Activated T-helper 1 cell treated with Interleukin-2 at 50 U/mL for 16 hours (primary cell): ENCODE results near the gene CDH9.
"Not testable (repeated sequence)": the region's sequence is repeated elsewhere in the genome, so short reads cannot be mapped to it uniquely, and the experiment has no call there.

ENCODE experiments used
- DNase-seq: peaks from one replicate; pipeline ENCODE4 v3.0.0-alpha.2; 2020; ENCODE audit warnings: low read depth

Gene CDH9

GRCh38 chr5:26945901-26946300 is 92.5 kb downstream of the CDH9 start:
- DNase-seq = no peak

DNA sequence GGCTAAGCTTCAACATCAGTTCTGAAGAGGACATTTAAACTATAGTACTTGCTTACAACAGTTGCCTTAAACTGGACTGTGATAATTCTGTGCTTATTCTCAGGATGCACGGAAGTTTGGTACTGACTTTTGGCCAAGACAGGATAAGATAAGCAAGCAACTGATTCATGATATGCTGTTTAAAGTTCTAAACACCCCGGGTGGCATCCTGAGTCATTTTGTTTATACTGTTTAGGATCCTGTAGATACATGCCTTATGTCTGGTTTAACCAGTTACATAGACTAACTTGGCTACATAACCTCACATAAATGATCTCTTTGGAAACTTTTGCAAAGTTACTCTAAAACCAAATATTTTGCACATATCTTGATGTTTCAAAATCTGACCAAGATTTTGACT is 95.9 kb downstream of the CDH9 start:
- no peak for DNase-seq

DNA sequence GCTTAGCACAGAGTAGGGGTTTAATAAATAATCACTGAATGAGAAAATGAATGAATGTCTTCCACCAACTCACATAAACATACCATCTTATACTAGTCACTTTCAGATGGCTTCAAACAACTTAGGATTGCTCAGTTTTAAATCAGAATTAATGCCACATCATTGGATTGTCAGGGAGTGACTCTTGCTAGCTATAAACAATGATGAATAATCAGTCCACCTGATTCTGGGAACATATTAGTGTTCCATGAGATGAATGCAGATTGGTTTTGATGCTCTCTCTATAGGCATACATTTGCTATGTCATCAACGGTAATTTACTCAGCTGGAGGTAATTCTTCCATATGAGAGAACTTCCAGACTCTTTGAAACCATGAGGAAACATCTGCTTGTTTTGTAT is 97.4 kb downstream of the CDH9 start:
- no peak for DNase-seq

DNA sequence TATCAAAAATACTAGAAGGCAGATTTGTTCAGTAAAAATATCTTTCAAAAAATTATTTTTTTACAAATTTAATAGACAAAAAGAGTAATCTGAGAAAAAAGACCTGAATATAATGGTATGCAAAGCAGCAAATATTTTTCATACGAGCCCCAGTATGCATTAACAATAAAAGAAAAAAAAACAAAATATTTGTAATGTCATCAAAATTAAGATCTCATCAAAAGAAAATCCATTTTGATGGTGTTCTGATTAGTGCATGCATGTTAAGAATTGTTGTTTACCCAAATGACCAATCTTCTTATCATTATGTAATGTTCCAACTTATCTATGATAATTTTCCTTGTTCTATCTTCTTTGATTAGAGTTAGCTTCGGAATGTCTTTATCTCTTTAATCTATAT is 106.1 kb downstream of the CDH9 start:
- no peak for DNase-seq

GRCh38 chr5:26921439-26921838 is 116.9 kb downstream of the CDH9 start:
- DNase-seq = no peak

GRCh38 chr5:26903469-26903868 is 134.9 kb downstream of the CDH9 start:
- no peak for DNase-seq

DNA sequence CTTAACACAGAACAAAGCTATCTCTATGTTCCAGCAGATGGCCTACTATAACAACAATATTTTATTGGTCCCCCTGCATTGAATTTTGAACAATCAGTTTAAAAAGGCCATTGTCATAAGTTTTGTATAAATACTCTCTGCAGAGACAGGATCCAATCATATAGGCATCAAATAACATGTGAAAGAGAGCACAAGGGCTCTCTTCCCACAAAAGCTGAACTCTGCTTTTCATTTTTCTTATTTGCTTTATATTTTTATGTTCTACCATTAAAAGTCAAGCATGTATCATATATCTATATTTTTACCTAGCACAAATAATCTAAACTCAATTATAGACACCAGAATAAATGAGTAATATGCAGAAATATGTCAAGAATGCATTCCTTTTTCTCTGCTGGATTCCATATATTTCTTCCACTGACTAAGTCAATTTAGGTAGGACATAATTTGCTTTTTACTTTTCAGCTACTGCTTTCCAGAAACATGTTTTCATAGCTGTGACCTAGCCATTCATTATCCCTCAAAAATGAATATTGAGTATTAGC is 143.6 kb downstream of the CDH9 start:
- no peak for DNase-seq

DNA sequence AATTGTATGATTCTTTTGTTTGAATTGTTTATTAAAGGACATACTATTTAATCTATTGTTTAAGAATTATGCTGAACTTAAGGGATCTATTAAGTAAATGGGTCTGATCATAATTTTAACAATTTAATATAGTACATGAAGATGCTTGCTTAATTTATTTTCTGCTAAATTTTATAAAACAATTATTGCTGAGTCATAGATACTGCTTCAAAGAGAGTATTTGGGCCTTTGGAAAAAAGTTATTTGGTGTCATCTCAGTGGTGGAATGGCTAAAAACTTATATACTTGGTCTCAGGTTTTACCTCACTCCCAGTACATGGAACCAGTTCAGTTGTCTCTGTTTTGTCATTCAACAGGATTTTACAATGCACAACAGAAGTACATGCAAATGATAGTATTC is 145.3 kb downstream of the CDH9 start:
- no peak for DNase-seq

- no peak for DNase-seq
Observed at GRCh38 chr5:26889815-26890214, 148.6 kb downstream of the CDH9 start.

GRCh38 chr5:26884481-26884880 is 153.9 kb downstream of the CDH9 start:
- no peak for DNase-seq

DNA sequence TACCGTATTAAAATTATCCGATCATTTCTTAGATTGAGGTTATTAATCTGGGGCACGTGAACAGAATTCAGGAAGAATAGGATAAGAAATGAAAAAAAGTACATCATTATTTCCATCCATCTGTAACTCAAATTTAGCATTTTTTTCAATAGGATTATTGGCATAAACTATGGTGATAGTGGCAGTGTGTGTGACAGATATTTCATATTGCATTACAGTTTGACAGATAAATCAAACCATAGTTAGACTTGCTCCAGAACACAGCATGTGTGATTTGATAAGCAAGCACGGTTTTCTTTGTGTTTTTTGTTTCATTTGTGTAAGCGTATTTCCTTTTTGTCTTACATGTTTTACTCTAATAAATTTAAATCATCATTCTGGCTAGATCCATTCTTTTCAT is 155.0 kb downstream of the CDH9 start:
- no peak for DNase-seq

DNA sequence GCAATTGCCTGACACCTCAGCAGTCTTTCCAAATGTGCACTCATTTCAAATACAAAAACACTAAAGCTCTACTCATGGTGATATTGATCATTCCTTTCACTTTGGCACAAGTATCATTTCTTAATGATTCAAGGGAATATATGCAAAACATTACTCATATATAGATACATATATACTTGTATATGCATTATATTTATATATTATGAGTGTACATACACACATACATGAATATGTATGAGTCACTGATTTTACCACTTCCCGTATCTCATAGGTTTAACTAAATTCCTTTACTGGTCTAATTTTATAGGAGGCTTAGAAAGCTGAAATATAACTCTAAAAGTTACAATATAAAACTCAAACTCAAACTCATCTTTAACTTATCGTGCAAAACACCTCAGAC is 156.5 kb downstream of the CDH9 start:
- DNase-seq = no peak

DNA sequence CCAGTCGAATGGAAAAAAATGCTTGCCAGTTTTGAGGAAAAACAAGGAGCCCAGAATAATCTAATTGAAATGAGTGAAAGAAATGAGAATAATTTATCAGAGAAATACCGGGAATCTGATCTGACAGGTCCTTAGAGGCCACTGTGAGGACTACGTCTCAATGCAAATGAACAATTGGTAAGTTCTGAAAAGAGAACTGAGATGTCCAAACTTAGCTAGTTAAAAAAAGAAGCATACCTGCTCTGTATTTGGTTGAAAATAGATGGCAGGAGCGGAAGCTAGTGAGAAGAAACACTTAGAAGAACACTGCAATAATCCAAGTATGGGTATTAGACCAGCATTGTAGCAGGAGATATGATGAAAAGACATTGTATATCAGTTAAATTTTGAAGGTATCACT is 161.2 kb downstream of the CDH9 start:
- DNase-seq = no peak

- DNase-seq = no peak
Observed at GRCh38 chr5:26872337-26872736, 166.0 kb downstream of the CDH9 start.

DNA sequence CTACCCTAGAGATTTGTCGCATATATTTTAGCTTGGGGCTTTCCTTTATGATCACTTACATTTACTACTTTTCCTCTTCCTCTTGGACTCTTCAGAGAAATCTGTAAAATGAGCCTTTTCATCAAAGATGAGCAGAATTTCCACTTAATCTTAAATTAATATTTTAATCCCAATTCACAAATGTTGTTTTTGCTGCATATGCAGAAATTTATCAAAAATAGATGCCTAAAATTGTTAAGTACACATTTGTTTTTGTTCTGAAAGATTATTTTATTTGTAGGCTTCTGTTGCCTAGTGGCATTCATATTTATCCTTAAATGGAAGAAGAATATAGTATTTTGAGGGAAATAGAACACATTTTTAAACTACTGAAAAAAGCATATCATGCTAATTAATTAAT is 168.6 kb downstream of the CDH9 start:
- DNase-seq = no peak

GRCh38 chr5:26868504-26868903 is 169.9 kb downstream of the CDH9 start:
- DNase-seq = no peak

DNA sequence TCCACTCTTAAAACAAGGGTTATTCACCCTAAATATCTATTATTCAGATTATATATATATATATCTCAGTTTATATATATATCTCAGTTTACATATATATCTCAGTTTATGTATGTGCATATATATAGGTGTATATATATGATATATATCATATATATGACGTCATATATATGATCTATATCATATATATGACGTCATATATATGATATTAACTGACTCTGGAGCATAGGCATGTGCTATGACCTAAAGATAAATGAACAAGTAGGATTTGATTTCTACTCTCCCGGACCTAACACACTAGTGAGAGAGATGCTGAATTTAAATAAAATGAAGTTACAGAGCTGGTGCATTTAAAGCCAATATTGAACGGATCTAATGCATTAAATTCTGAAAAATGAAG is 174.3 kb downstream of the CDH9 start:
- DNase-seq = no peak

DNA sequence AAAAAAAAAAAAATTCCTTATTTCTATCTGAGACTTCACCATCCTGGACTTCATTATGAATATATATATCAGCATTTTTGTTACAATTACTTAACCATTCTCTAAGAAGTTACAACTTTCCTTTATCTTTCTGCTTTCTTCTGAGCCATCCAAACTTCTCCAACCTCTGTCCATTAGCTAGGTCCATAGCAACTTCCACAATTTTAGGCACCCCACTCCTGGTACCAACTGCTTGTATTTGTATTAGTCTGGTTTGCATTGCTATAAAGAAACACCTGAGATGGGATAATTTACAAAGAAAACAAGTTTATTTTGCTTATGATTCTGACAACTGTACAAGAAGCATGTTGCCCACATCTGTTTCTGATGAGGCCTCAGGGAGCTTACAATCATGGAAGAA is 182.1 kb downstream of the CDH9 start:
- DNase-seq = no peak

GRCh38 chr5:26852450-26852849 is 185.9 kb downstream of the CDH9 start:
- DNase-seq = not testable (repeated sequence)

DNA sequence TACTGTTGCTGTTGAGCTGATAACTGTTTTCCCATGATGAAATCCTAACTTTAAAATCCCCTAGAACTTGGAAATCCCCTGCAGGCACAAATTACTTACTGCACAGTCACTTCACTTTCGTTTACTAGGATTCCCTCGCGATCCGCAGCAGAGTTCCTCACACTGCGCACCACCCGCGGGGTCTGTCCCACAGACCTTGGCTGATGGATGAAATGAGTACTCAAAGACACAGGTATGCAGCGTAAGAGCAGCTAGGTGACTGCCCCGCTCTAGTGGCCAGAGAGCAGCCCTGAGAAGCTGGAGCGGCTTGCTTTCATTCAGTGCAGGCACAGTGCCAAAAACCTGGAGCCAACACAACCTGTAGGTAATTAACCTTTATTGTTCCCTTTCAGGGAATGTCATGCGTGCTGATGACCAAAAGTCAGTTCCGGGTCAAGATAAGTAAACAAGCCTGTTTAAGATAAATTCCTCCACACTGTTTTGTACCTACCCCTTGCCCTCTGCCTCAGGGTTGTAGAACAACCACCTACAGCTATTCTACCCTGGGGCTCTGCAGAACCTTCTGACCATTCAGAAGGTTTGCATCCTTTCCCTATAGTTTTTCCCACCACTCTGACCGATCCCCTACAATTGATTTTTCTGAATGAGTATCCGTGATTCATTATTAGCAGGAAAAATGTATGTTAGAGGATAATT is 191.2 kb downstream of the CDH9 start:
- DNase-seq = no peak

DNA sequence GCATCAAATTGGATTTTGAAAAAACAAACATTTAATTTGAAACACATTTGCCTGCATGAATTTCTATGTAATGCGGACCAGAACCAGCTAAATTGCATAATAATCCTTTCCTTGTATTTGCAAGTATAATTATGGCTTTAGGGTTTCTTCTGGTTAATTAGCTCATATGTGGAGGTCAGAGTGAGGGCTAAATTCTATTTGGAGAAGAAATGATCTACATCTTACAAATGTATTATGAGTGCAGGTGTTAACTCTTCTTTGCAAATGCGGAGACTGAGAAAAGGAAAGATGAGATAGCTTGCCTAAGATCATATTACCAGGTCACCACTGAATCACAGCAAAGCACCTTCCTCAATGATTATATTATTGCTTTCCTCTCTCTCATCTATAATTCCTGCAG is 194.7 kb downstream of the CDH9 start:
- DNase-seq = no peak

GRCh38 chr5:26833596-26833995 is 204.8 kb downstream of the CDH9 start:
- no peak for DNase-seq
